ENCODE data around the gene TRAM2.

DNA sequence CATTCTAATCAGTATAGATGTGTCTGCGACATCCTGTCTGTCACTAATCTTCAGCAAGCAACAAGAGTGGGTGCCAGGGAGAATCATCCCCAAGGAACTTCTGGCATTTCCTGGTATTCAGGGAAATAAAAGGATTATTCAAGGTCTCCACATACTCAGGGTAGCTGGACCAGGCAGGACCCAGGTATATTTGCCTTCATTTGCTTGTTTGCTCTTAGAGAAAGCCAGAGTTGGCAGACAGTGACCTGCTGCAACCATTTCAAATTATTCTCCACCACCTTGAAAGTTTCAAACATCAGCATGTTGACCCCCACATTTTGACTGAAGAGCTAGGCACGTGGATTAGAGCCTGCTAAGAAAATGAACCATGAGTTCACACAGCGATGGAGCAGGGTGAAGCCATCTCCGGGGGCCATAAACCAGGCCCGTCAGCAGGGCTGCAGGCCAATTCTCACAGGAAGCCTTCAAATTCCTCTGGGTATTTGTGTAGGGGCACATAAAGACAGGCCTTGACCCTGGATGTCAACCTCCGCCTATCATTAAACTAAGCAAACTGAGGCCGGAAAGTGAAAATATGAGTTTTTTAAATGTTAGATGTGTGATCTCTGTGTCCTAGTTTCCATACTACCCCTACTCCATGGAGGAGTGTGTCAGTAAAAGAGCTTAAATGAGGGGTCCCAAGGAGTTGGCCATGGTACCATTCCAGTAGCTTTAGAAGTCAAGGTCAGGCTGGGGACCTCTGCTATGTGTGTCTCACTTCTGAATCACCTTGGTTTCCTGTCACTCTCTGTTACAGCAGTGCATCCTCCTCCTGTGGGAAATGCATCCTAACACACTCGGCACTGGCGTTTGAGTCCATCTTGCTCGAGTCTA is 32.9 kb downstream of the TRAM2 start:
- no peak for TF ChIP-seq POLR2A (IDR thresholded peaks at IDR 0.05)
- TF ChIP-seq, protein P1, sequence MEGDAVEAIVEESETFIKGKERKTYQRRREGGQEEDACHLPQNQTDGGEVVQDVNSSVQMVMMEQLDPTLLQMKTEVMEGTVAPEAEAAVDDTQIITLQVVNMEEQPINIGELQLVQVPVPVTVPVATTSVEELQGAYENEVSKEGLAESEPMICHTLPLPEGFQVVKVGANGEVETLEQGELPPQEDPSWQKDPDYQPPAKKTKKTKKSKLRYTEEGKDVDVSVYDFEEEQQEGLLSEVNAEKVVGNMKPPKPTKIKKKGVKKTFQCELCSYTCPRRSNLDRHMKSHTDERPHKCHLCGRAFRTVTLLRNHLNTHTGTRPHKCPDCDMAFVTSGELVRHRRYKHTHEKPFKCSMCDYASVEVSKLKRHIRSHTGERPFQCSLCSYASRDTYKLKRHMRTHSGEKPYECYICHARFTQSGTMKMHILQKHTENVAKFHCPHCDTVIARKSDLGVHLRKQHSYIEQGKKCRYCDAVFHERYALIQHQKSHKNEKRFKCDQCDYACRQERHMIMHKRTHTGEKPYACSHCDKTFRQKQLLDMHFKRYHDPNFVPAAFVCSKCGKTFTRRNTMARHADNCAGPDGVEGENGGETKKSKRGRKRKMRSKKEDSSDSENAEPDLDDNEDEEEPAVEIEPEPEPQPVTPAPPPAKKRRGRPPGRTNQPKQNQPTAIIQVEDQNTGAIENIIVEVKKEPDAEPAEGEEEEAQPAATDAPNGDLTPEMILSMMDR (IDR thresholded peaks at IDR 0.05): no peak
